Anterior cingulate cortex (tissue), 58 donors: ENCODE results near the gene SGPL1.
A peak's percentile ranks its signal among the peaks of the same experiment; 100 is the strongest.

ENCODE experiments used
- DNase-seq, 58 donors: peaks; one replicate each; lab custom pipeline; 2025; lab: John Stamatoyannopoulos, UW

SGPL1 gene

DNA sequence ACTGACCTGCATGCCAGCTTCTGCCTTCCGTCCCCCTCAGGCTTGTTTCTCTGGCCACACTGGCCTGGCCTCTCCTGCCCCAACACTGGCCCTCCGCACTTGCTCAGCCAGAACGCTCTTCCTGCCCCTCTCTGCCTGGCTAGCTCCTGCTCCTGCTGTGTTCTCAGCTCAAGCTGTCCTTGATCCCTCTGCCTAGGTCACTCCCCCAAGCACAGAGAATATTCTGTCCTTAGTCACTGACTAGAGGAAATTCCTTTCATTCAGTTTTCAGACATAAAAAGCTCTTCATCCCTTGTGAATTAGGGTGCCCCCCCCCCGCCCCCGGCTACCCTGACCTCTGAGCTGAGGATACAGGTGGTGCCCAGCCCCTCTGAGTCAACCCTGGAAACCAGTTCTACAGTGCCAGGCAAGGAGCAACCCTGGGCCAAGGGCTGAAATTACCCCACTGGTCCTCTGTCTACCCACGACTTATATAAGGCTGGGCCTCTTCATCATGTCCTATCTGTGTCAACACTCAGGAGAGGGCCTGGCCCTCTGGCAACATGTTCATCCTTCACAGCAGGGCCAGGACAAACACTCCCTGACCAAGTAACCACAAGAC, 6.6 kb upstream of the SGPL1 start:
- no peak for DNase-seq

DNA sequence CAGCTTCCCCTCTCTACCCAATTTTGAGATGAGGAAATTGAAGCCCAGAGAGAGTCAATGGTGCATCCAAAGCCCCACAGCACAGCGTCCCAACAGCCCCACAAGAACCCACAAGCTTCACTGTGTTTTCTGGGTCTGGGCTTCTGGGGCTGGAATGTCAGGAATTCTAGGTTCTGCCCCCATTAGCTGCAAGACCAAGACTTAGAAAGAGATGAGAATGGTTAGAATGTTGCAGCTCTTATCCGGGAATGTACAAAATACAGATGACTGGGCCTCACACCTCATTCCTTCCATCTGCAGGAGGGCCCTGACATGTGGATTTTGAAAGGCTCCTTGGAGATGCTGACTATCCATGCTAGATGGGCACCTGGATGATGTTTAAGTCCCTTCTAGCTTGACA, 6.0 kb upstream of the SGPL1 start:
- DNase-seq: no peak

DNA sequence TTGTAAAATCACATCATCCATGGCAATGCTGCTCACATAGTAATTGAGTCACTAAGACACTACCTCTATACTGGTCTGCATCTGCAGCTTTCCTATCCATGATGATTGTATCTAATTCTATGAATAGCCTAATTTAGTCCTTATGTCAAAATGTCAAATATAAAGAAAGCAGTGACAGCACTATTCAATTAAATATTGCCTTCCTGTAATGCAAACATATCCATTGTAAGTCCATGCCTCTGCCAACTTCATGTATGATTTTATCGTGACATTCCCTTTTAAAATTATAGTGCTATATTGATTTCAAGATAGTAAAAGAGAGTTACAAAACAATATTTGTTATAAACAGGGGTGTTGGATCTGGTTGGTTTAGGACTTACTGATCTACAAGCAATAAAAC, 4.8 kb upstream of the SGPL1 start:
- DNase-seq: no peak

DNA sequence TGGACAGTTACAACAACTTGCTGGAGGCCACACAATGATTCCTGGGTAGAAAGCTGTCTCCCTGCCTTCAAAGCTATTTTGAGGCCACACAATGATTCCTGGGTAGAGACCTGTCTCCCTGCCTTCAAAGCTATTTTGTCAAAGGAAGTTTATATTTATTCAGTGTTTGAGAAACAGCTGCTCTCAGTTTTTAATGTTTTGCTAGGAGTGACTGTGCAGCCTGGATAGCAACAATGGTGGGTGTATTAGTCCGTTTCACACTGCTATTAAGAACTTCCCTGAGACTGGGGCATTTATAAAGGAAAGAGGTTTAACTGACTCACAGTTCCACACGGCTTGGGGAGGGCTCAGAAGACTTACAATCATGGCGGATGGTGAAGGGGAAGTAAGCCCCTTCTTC, 3.9 kb upstream of the SGPL1 start:
- DNase-seq: no peak

DNA sequence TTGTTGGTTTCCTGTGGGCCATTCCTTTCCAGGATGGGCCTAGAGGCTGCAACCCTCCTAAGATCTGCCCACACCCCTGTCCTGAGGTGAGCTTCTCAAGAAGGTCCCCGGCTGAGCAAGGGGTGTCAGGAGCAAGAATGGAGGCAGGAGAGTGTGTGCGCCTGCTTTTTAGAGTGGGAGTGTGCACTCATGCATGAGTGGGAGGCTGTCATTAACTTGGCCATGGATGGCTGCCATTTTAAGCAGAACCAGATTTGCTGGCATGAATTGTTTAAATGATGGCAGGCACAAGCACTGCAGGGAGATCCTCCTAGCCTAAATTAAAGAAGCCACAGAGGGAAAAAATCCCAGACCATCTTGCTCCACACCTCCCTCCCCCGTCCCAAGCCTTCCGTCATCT, 2.9 kb upstream of the SGPL1 start:
- peak in 8 of 58 donors; percentile 4 to 58 (median 20) for DNase-seq

DNA sequence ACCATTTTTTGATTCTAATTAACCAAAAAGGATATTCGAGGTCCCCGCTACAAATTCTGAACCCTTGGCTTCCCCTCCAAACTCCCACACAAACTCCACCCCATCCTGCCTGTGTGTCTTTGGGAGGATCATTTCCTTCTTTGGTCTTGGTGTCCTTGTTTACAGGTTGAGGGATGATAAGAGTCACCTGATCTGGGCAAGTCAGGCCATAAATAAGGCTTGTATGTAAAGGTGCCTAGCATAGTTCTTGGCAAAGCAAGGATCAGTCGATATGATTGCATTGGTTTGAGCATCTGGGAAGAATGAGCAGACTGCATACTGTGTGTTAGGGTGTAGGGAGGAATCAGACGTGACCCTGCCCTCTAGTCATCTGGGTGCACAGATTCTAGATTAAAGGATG, 1.6 kb upstream of the SGPL1 start:
- no peak for DNase-seq

DNA sequence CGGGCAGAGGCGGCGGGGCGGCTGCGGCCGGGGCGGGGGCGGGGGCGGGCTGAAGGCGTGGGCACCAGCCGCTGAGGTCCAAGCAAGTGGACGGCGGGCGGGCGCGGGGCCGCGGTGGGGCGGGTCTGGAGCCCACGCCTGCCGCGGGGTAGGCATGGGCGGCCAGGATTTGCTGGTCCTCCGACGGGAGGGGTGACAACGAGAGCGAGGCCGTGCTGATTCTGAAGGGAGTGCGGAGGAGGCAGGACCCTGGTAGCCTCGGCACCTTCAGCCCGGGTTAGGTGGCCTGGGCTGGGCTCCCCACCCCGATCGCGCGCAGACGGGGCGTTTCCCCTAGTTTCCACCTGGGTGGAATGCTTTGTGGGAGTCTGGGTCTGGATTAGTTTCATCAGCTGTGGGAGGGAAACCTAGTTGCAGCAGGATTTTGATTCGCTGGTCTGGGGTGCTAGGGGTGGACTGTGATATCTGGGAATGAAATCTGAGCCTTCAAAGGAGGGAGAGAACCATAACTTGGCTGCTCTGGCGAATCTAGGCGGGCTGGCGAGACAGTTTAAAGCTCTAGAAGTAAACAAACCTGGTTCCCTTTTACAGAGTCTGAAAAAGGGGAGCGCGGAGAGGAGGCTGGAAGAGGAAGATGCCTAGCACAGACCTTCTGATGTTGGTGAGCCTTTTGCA, 609 bp downstream of the SGPL1 start:
- peak in 50 of 58 donors; percentile 3 to 76 (median 56) for DNase-seq

DNA sequence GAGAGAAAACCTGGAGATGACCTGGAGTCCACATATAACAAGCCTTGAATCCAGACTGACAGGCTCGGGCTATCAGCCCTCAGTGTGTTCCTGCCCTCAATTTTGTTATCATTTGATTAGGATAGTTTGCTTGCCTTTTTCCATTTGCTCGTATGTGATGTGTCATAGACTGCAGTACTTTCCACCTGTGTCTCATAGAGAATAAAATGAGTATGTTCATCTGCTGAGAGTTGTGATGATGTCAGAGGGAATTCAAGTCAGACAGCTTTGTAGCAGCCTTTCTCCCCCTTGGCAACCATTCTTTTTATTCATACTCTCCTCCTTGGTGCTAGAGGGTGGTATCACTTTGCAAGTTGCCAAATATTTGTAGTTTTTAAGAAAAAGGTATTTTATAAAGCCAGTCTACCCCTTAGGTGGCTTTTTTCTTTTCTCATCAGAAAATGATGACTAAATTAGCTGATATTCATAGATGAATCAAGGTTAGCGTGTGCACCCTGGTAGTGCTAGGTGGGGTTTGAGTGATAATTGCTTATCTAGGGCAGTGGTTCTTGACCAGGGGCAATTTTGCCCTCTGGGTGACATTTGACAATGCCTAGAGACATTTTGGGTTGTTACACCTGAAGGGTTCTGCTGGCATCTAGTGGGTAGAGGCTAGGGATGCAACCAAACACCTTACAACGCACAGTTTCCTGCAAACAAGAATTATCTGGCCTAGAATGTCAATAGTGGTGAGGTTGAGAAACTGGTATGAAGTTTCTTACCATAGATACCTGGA, 5.4 kb downstream of the SGPL1 start:
- DNase-seq: no peak

DNA sequence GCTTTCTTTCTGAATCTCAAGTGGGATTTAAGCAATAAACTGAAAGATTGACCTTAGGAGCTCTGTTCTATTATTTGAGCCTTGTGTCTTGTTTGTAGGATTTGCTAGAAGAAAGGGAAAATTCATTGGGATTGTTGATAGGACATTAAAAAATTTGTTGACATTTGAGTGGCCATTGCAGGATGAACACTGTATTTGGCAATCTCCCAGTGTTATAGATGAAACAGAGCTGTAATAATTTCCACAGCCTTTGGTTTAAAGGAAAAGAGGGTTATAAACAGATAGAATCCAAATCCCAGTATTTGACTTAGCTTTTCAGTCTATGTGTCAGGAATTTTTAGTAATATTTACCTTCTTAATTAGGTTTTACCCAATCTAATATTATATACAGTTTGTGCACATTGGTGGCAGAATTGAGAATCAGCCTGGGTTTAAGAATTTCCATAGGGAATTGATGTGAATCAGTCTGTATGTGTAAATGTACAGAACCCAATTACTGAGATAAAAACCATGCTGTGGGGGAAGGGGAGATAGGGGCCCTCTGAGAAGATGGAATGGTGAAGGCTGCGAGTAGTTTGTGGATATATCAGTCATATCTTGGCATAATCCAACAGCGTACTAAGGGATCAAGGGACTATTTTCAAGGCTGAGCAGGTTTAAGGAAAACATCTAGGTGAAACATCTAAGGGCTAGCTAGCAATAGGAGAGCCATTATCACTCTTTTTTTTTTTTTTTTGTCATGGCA, 6.5 kb downstream of the SGPL1 start:
- DNase-seq: no peak

DNA sequence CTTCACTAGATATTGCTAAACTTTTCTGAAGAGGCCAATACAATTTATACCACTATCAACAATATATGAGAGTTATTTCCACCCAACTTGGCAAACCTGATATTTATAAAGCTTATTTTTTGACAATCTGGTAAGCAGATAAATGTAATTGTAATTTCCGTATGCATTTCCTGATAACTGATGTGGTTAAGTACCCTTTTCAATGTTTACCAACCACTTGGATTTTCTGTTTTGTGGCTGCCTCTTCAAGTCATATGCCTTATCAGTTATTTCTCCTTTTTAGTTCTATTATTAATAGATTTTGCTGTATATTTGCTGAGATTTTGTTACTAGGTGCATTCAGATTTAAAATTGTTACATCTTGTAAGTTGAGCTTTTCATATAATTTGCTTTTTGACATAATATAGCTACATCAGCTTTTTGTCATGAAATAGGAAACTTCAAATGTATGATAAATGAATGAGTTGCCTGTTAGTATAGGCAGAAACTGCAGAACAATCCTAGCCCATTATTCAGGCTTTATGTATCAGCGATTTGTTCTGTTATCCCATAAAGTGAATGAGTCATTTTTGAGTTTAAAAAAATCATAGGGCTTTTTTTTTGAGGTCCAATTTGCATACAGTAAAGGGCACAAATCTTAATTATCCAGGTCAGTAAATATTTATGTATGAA, 11.5 kb downstream of the SGPL1 start:
- no peak for DNase-seq

DNA sequence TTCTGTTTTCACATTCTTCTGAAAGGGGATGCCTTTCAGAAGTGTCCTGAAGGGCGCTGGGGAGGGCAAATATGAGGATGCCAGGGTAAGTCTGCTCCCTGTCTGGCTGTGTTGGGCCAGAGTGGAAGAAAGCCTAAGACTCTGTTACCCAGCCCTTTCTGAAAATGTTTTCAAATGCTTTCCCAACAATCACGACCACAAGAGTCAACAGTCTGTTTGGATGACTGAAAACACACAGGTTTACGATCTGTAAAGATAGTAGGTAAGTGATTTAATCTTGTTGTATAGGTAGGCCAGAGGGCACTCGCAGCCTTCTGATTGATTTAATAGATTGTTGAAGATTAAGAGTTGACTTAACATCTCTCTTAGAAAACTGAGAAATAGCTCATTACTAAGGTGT, 13.2 kb downstream of the SGPL1 start:
- DNase-seq: no peak

DNA sequence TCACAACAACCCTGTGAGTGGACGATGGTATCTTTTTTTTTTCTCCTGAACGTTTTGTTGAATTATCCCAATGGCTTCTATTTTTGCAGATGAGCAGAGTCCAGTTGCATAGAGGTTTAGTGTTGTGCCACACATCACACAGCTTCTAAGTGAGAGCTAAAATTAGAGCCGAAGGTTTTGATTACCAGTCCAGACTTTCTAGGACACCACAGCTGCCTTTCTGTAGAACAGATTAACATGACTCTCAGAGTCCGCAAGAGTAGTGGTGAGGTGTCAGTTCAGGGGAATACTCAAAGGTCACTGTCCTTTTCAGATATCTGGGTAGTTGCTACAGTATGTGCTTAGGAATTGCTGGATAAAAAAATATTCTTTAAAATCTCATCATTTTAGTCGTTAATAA, 13.8 kb downstream of the SGPL1 start:
- DNase-seq: no peak

DNA sequence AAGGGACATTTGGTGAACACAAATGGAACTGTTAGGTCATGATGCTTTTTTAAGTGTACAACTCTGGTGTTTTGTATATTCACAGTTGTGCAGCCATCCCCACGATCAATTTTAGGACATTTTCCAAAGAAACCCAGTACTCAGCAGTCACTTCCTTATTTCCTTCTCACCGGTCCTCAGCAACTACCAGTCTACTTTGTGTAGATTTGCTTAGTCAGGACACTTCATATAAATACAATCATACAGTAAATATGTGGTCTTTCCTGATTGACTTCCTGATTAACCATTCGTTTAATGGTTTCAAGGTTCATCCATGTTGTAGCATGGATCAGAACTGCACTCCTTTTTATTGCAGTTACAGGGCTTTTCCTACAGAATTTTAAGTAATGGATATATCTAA, 14.4 kb downstream of the SGPL1 start:
- no peak for DNase-seq

DNA sequence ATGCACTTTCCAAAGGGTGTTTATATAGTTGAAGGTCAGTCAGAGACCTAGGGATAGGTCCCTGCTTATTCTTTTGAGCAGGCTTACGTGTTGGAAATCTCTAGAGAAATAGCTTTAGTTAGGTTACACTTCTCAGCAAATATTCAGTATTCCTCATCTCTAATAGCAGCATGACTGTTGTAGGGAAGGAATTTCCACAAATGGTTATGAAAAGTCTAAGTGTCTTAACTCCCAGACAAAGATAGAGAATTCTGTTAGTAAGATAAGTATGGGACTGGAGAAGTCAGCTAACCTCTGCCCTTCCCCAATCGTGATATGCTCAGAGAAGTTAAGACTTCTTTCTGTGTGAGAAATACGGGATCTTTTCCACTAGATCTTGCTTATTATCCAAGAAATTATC, 16.5 kb downstream of the SGPL1 start:
- no peak for DNase-seq

DNA sequence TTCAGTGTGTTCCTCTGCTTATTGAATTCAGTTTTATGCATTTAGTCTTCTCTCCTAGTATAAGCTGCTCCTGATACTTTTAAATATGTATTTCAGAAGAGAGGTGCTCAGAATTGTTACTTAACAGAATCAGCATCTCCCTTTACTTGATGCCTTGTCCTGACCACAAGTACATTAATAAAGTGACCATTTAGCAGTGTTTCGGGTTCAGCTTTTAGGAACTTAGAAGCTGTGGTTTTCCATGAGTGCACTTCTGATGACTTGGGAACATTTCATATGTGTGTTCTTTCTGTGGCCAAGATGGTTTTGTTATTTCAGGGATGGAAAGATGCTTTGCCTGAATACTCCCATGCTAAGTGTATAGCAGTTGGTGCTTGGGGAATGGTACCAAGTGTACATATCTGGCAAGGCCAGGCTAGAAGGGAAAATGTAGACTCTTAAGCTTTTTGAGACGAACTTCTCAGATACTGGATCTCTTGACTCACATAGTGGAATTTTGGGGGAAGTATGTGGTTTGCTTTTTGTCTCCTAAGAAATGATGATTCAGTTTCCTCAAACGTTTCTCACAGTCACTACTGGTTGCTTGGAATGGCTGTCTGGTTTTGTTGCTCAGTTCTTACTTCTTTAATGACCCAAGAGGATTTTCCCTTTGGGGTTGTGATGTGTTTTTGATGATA, 17.2 kb downstream of the SGPL1 start:
- DNase-seq: no peak

DNA sequence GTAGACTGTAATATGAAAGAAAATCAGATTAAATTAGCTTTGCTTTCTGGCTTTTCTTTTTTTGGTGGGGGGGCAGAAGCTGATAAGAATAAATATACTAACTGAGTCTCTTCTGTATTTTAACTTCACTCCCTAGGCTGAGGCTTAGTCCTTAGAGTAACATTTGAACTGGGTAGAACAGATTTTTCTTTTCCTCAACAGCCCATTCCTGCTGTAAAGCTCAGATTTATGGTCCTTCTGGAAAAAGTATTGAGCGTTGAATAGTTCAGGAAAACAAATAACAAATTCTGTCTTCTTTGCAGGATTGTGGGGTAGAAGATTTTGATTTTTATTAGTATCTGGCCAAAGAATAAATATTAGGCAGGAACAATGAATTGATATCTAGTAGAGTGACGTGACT, 17.9 kb downstream of the SGPL1 start:
- no peak for DNase-seq

DNA sequence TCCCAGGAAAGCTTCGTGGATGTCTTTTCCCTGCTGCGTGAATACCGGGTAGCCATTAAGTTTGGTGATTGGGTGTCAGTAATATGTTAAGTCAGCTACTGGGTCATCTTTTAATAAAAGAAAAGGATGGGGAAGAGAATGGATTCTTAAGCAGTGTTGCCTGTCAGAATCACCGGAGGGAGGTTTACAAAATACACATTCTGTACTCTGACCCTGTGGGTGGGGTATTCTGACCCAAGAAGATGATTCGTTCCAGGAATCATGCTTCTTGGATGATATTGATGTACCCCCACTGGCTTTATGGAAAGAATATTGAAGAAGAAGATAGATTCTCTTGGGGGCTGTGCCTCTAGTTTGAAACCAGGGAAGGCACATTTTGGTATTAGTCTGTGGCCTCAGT, 18.3 kb downstream of the SGPL1 start:
- DNase-seq: no peak

DNA sequence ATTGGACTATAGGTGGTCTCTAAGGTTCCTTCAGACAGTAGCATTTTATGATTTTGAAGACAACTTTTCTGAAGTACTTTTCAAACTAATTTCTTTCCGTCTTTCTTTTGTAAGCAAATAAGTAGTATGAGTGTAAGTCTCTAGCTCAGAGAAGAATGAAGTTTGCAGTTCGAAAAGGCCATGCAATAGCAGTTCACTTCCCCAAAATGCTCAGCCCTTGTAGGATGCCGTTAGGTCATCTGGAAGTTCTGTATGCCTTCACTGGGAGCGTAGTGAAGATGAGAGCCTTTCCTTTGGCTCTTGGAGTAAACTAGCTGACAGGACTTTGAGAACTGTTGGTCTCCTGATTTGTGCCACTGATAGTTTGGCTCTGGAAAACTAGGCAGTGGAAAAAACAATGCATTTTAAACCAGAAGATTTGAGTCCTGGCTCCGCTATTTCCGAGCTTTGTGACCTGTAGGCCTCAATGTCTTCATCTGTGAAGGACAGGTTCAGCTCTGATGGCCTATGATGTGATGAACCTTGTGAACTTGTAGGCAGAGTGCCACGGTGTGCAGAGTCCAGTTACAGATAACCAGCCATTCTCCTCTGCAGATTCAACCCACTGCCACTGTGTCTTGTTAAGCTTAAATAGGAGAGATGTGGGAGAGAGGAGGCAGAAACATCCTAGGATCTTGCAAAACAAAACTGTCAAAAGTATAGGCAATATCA, 18.8 kb downstream of the SGPL1 start:
- no peak for DNase-seq

DNA sequence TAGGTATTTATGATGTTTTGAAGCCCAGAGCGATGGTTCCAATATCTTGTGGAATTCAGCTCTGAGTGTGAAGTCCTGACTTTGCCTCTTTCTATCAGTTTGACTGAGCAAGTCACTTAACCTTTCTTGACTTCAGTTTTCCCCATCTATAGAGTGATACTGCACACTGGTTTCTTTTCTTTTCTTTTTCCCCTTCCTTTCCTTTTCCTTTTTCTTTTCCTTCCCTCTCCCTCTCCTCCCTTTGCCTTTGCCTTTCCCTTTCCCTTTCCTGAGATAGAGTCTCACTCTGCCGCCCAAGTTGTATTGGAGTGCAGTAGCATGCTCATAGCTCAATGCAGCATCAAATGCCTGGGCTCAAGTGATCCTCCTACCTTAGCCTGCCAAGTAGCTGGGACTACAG, 20.6 kb downstream of the SGPL1 start:
- no peak for DNase-seq
